Activated CD4-positive, alpha-beta memory T cell treated with anti-CD3 and anti-CD28 coated beads, Interleukin-2, amount 10 ng/mL, durations not matched to agents 7 days and 5 days (primary cell): Measurements from ENCODE around the gene CRADD. TPM values are rescaled to one million over a fixed set of nuclear protein-coding genes. Genes with fewer than 3 reads are reported as not detected.

Experiments used
- CTCF ChIA-PET: fragments of 350-600 bp; sonication (Branson Sonifier 250); formaldehyde crosslinking; loops from one replicate; lab custom pipeline; 2021; ENCODE audit warnings: antibody characterized with exemption, inconsistent platforms; lab: Charles Lee
- POLR2A ChIA-PET: fragments of 350-600 bp; sonication (Branson Sonifier 250); formaldehyde crosslinking; loops from one replicate; lab custom pipeline; 2021; ENCODE audit warnings: antibody characterized with exemption; lab: Charles Lee
- DNase-seq: peaks from one replicate; pipeline ENCODE4 v3.0.0-alpha.2; 2020
- H3K27ac Mint-ChIP-seq: one replicate; pipeline ENCODE4 v1.8.0; 2021; ENCODE audit warnings: mild to moderate bottlenecking, mixed read lengths
- H3K27me3 Mint-ChIP-seq: one replicate; pipeline ENCODE4 v1.8.0; 2021; ENCODE audit warnings: mixed read lengths
- H3K36me3 Mint-ChIP-seq: one replicate; pipeline ENCODE4 v1.8.0; 2021; ENCODE audit warnings: low read depth, mixed read lengths
- H3K4me1 Mint-ChIP-seq: one replicate; pipeline ENCODE4 v1.8.0; 2021; ENCODE audit warnings: mixed read lengths
- H3K4me3 Mint-ChIP-seq: one replicate; pipeline ENCODE4 v1.8.0; 2021; ENCODE audit warnings: mild to moderate bottlenecking, mixed read lengths
- H3K9me3 Mint-ChIP-seq: one replicate; pipeline ENCODE4 v1.8.0; 2021; ENCODE audit warnings: mixed read lengths
- total RNA-seq, 2 experiments: library from RNA; stranded (reverse); gene quantifications; one replicate each; pipeline ENCODE4 v1.2.3, GENCODE V29; 2021

Gene CRADD
- total RNA-seq, 2 experiments from 2014 or later = 12.7 to 14.1 TPM

DNA sequence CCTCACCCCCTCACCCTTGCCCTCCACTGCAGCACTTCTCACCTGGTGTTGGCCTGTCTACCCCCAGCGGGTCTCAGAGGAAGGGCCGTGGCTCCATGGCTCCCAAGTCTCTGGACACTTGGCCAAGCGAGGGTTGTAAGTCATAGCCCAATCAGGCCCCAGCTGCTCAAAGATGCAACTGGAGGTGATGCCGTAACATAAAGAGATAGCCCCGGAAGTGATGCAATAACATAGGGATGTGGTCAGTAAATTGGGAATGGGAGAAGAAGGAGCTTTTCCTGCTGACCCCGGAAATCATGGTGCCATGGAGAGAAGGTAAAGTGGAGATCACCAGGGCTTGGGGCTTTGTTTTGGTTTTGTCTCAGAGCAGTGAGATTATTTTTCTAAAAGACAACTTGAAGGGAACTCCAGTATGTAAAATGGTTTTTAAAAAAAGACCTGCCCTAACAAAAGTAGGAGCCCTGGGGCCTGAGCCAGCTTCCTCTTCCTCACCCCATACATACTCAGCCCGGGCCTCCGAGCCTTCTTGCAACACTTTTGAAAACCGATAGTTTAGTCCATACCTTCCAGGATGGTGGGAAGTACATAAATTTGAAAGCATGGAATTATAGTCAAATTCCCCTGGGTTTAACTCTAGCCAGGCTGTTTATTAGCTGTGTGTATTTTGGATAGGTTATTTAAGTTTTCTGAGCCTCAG, 212.5 kb downstream of the CRADD start:
- no peaks in the 10 kb centered on the region for H3K9me3 Mint-ChIP-seq
- no peaks in the 10 kb centered on the region for H3K36me3 Mint-ChIP-seq
- peaks cover 5% of the 10 kb centered on the region for H3K27me3 Mint-ChIP-seq
- POLR2A ChIA-PET = interaction anchor here (1.3 kb wide), 1 partner anchor 9 kb away, joined by 3 read pairs; no protein-coding TSS in a partner anchor
- CTCF ChIA-PET = interaction anchor here (2.7 kb wide), 1 partner anchor 212 kb away, joined by 12 read pairs; no protein-coding TSS in a partner anchor
- peaks cover 4% of the 10 kb centered on the region for H3K4me1 Mint-ChIP-seq
- DNase-seq = no peak
- H3K4me3 Mint-ChIP-seq = no peak overlapping the region
- no peak overlapping the region for H3K27ac Mint-ChIP-seq

DNA sequence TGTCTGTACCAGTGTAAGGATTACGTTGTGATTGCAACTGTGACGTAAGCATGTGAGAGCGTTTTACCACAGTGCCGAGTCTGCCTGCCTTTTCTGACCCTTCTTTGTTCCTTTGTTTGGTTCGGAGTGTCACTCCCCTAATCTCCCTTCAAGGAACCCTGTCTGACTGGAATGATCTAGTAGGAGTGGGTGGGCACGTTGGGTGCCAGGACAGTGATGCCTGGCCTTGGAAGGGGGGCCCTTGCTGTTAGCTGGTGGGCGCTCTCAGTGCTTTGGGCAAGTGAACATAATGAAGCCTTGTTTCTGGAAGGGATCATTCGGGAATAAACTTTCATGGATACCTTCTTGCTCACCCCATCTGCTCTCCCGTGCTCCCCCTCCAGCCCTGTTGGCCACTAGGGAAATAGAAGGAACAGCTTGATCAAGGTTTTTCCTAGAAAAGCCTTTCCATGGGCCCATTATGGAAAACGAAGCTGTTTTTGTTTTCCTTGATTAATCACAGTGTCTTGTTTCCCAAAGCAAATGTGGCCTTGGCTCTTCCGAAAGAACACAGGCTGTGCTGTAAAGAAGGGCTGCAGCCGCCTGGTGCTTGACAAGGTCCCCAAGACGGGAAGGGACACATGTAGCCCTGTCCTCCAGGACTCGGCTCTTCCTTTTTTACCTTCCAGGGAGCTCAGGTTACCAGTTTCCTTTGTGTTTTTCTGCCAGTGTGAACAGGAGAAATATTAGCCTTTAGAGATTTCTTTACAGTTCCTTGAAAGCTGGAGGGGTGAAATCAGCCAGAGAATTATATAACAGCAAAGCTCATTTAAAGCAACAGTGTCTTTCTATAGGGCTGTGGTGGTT, 215.5 kb downstream of the CRADD start:
- peaks cover 3% of the 10 kb centered on the region for H3K27me3 Mint-ChIP-seq
- ChIA-PET CTCF (no interaction called here), POLR2A (no interaction called here)
- H3K27ac Mint-ChIP-seq = no peak overlapping the region
- H3K4me1 Mint-ChIP-seq = peaks cover 8% of the 10 kb centered on the region
- H3K9me3 Mint-ChIP-seq = no peaks in the 10 kb centered on the region
- H3K4me3 Mint-ChIP-seq = no peak overlapping the region
- no peak for DNase-seq
- H3K36me3 Mint-ChIP-seq = peaks cover 3% of the 10 kb centered on the region

DNA sequence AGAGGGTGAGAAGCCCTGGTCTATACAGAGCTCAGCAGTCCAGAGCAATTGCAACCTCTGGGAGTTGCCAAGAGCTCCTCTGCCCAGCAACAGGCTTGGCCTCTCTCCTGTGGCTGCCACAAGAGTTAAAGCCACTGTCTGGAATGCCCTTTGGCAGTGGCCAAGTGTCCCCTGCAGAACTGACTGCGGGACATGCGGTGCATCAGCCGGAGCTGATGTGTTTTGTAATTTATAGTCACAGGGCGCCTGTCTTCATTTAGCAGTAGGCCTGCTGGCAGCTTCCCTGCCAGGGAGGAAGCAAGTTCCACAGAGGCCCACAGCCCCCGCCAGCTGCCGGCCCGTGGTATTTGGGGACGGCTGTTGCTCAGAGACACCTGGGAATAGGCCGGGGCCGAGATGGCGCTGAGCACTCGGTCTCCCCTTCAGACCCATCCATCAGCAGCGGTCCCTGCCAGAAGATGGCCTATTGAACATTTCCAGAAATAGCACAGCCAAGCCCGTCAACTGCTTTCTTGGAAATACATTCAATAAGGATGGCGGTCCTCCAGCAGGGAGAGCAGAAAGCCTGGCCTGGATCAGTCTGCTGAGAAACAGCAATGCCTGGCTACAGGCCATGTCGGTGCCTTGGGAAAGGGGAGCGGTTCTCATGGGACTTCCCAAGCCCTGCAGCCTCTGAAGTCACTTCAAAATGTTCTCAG, 217.4 kb downstream of the CRADD start:
- POLR2A ChIA-PET = interaction anchor here (1.5 kb wide), 1 partner anchor 14 kb away, joined by 6 read pairs; no protein-coding TSS in a partner anchor
- H3K27ac Mint-ChIP-seq = no peak overlapping the region

DNA sequence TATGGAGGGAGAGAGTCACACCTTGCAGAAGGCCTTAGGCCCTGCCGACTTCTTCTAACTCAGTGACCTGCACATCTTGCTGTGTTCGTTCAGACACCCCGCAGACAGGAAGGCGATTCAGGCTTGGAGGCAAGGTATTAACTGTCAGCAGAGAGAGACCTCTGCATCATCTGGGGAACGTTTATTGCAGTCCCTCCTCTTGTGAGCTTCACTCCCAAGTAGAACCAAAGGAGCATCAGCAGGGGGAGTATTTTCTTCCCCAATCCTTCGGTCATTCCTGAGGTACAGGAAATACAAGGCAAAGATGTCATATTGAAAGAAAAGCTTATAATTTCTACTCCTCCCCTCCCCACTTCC, 217.9 kb downstream of the CRADD start:
- ChIA-PET CTCF (no interaction called here), POLR2A (interaction anchor here (1.5 kb wide), 1 partner anchor 14 kb away, joined by 6 read pairs; no protein-coding TSS in a partner anchor)
- H3K27me3 Mint-ChIP-seq = no peaks in the 10 kb centered on the region
- H3K4me3 Mint-ChIP-seq = no peak overlapping the region
- H3K27ac Mint-ChIP-seq = no peak overlapping the region
- DNase-seq = no peak
- peaks cover 3% of the 10 kb centered on the region for H3K9me3 Mint-ChIP-seq
- H3K4me1 Mint-ChIP-seq = peaks cover 30% of the 10 kb centered on the region
- peaks cover 7% of the 10 kb centered on the region for H3K36me3 Mint-ChIP-seq

More for the DNA sequence above, 217.4 kb downstream of the CRADD start:
- CTCF ChIA-PET = no interaction called here
- no peak for DNase-seq
- Mint-ChIP-seq H3K36me3 (peaks cover 7% of the 10 kb centered on the region), H3K27me3 (peaks cover 2% of the 10 kb centered on the region), H3K4me3 (no peak overlapping the region), H3K4me1 (peaks cover 26% of the 10 kb centered on the region), H3K9me3 (peaks cover 3% of the 10 kb centered on the region)

DNA sequence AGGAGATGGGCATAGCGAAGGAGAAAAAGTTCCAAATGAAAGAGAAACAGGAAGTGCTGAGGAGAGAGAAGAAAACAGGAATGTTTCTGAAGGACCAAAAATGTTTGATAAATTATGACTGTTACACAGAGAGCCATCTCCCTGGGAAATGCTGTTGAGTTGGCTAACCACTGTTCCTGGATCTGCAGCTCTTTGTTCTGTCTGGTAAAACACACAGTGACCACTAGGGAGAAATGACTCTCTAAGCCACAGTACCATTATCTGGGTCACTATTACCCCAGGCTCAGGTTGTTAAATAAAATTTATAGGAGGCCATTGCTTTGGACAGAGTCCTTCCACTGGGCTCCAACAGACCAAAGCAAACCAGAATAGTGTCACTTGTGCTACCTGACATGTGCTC, 219.3 kb downstream of the CRADD start:
- ChIA-PET CTCF (no interaction called here), POLR2A (no interaction called here)
- no peak overlapping the region for H3K27ac Mint-ChIP-seq
- no peaks in the 10 kb centered on the region for H3K27me3 Mint-ChIP-seq
- H3K4me1 Mint-ChIP-seq = peaks cover 29% of the 10 kb centered on the region
- H3K9me3 Mint-ChIP-seq = peaks cover 3% of the 10 kb centered on the region
- peaks cover 7% of the 10 kb centered on the region for H3K36me3 Mint-ChIP-seq
- H3K4me3 Mint-ChIP-seq = no peak overlapping the region
- no peak for DNase-seq

DNA sequence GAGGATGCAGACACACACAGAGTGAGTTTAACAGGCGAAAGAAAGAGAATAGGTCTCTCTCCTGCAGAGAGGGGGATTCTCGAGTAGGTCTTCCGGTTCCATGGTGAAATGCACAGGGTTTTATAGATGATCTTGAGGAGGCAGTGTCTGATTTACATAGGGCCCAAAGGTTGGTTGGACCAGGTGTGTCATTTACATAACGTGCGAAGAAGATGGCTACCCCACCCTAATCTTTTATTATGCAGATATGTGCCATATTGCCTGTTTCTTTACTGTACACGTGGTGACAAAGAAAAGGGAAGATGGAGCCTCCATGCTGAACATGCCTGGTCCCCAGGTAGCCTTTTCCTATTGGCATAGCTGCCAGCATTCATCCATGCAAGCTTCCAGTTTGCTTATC, 219.8 kb downstream of the CRADD start:
- no peak overlapping the region for H3K4me3 Mint-ChIP-seq
- peaks cover 7% of the 10 kb centered on the region for H3K36me3 Mint-ChIP-seq
- CTCF ChIA-PET = no interaction called here

DNA sequence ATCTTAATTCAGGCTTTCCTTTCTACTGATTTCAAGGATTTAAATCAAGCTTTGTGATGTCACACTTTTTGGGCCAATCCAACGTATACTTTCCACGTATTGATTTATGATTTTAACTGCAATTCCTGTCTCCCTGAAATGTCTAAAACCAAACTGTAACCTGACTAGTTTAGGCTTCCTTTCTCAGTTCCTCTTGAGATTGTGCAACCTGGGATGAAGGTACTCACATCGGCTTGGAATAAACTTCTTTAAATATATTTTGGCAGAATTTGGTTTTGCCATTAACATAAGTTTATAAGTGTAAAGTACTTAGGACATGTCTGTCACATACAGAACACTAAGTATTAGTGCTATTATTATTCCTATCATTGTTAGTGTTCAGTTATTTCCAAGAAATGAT, 224.6 kb downstream of the CRADD start:
- no peak for DNase-seq
- CTCF ChIA-PET = no interaction called here
- no peak overlapping the region for H3K27ac Mint-ChIP-seq
- peaks cover 7% of the 10 kb centered on the region for H3K36me3 Mint-ChIP-seq
- H3K4me3 Mint-ChIP-seq = no peak overlapping the region
- peaks cover 3% of the 10 kb centered on the region for H3K9me3 Mint-ChIP-seq
- POLR2A ChIA-PET = no interaction called here
- H3K27me3 Mint-ChIP-seq = no peaks in the 10 kb centered on the region
- peaks cover 43% of the 10 kb centered on the region for H3K4me1 Mint-ChIP-seq

More for the DNA sequence above, 219.8 kb downstream of the CRADD start:
- POLR2A ChIA-PET = no interaction called here
- H3K4me1 Mint-ChIP-seq = peaks cover 29% of the 10 kb centered on the region
- H3K27me3 Mint-ChIP-seq = no peaks in the 10 kb centered on the region
- DNase-seq = no peak
- peaks cover 3% of the 10 kb centered on the region for H3K9me3 Mint-ChIP-seq
- H3K27ac Mint-ChIP-seq = no peak overlapping the region

DNA sequence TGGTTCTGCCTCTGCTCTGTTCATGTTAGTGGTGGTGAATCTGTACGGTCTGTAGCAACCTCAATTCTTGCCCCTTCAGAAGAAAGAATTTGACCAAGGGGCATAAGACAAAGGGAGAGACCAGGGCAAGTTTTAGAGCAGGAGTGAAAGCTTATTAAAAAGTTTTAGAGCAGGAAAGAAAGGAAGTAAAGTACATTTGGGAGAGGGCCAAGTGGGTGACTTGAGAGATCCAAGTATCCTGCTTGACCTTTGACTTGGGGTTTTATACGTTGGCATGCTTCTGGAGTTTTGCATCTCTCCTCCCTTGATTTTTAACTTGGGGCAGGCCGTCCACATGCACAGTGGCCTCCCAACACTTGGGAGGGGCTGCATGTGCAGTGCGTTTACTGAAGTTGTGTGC, 225.0 kb downstream of the CRADD start:
- H3K27ac Mint-ChIP-seq = no peak overlapping the region
- peaks cover 41% of the 10 kb centered on the region for H3K4me1 Mint-ChIP-seq
- peaks cover 7% of the 10 kb centered on the region for H3K36me3 Mint-ChIP-seq
- H3K4me3 Mint-ChIP-seq = no peak overlapping the region
- ChIA-PET CTCF (no interaction called here), POLR2A (no interaction called here)
- peaks cover 3% of the 10 kb centered on the region for H3K9me3 Mint-ChIP-seq
- DNase-seq = no peak
- no peaks in the 10 kb centered on the region for H3K27me3 Mint-ChIP-seq

DNA sequence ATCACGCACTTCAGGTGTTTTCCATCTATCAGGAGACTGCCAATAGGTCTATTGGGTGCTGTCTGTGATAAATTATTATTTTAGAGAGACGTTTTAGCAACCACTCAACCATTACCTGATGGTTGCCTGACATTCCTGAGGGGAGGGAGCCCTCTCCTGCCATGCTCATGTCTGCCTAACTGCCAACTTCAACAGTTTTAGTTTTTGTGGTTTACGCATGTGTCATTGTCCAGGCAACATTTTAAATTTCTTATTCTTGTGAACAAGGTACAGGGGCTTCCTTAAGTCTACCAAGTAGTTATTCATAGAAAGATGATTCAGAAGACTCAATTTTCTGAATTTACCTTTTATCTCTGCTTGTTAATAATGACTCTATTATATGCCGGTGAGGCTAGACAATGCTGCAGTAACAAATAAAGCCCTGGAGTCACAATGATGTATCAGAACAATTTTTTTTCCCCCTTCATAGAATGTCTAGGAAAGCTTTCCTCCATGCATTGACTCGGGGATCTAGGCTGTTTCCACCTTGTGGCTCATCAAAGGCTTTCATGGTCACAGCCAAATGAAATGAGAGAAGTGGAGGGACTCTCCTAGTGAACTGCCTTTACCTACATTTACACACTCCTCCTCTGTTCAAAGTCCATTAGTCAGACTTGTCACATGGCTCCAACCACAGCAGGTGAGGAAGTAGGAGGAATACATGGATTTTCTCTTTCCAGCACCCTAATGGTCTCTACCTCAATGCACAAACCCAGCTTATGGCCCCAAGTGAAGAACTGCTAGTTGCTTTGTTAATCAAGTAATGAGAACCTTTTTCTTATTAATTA, 225.8 kb downstream of the CRADD start:
- Mint-ChIP-seq H3K4me1 (peaks cover 38% of the 10 kb centered on the region), H3K9me3 (peaks cover 1% of the 10 kb centered on the region), H3K4me3 (no peak overlapping the region), H3K36me3 (peaks cover 5% of the 10 kb centered on the region), H3K27me3 (no peaks in the 10 kb centered on the region), H3K27ac (no peak overlapping the region)
- DNase-seq = no peak
- ChIA-PET POLR2A (no interaction called here), CTCF (no interaction called here)

DNA sequence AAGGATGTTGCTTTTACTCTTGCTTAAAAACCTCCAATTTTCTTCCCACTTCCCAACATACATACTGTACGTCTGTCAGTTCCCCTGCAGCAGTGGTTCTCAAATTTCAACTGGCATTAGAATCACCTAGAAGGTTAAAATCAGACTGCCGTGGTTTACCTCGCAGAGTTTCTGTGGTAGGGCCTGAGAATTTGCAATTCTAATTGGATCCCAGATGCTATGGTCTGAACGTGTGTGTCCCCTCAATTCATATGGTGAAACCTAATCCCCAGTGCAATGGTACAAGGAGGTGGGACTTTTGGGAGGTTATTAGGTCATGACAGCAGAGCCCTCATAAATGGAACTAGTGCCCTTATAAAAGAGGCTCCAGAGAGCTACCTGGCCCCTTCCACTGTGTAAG, 226.9 kb downstream of the CRADD start:
- no peaks in the 10 kb centered on the region for H3K27me3 Mint-ChIP-seq

DNA sequence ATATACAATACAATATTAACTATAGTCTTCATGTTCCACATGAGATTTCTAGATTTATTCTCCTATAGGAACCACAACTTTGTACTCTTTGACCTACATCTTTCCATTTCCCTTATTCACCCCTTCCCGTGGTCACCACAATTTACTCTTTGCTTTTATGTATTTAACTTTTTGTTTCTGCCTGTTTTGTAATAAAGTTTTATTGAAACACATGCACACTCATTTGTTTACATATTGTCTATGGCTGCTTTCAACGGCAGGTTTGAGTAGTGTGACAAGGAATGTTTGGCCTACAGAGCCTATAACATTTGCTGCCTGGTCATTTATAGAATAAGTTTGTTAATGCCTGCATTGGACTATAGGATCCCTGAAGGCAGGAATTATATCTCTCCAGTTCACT, 231.1 kb downstream of the CRADD start:
- ChIA-PET CTCF (no interaction called here), POLR2A (no interaction called here)
- H3K4me1 Mint-ChIP-seq = peaks cover 12% of the 10 kb centered on the region
- H3K4me3 Mint-ChIP-seq = no peak overlapping the region
- H3K36me3 Mint-ChIP-seq = peaks cover 3% of the 10 kb centered on the region
- no peaks in the 10 kb centered on the region for H3K27me3 Mint-ChIP-seq
- no peaks in the 10 kb centered on the region for H3K9me3 Mint-ChIP-seq
- H3K27ac Mint-ChIP-seq = no peak overlapping the region
- no peak for DNase-seq

More for the DNA sequence above, 226.9 kb downstream of the CRADD start:
- Mint-ChIP-seq H3K9me3 (no peaks in the 10 kb centered on the region), H3K36me3 (peaks cover 3% of the 10 kb centered on the region), H3K4me1 (peaks cover 27% of the 10 kb centered on the region), H3K4me3 (no peak overlapping the region), H3K27ac (no peak overlapping the region)
- no peak for DNase-seq
- ChIA-PET CTCF (no interaction called here), POLR2A (no interaction called here)

DNA sequence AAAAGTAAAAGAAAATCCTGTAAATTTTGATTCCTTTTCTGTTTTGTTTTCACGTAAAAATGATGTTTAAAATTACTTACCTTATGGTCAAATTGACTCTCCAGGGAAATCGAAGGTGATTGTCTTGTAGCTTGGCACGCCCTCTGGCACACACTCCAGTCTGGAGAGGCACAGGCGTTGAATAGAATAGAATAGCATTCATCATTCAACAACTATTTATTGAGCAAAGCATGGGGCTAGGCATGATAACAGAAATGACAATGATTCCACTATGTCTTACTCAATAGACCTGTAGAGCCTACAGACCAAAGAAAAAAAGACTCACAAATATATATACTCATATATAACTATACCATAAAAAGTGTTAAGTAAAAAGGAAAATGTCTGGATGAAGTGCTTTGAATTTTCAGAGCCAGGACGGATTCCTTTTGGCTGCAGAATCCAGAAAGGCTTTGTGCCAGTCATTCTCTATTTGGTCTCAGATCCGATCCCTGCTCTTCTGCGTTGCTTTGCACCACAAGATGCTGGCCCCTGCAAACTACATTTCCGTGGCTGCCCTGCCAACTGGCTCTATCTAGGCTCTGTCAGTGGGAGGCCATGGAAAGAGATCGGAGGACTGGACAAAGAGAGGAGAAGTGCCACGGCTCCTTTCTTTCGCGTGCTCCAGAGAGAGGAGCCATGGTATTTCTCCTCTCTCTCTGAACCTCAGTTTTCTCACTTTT, 231.8 kb downstream of the CRADD start:
- no peak overlapping the region for H3K27ac Mint-ChIP-seq
- DNase-seq = no peak
- H3K9me3 Mint-ChIP-seq = no peaks in the 10 kb centered on the region
- no peaks in the 10 kb centered on the region for H3K36me3 Mint-ChIP-seq
- no peaks in the 10 kb centered on the region for H3K27me3 Mint-ChIP-seq
- peaks cover 4% of the 10 kb centered on the region for H3K4me1 Mint-ChIP-seq
- no peak overlapping the region for H3K4me3 Mint-ChIP-seq
- POLR2A ChIA-PET = no interaction called here
- CTCF ChIA-PET = no interaction called here
